Mucosa of gallbladder (tissue), 1 donor: ENCODE results near the gene MPND. TPM values are rescaled to one million over a fixed set of nuclear protein-coding genes. Genes with fewer than 3 reads are reported as not detected.

ENCODE experiments used
- DNase-seq: peaks from one replicate; pipeline ENCODE4 v3.0.0-alpha.2; 2020; ENCODE audit warnings: low spot score
- total RNA-seq: library from RNA; stranded (reverse); gene quantifications from one replicate; pipeline ENCODE4 v1.2.1, GENCODE V29; 2021
- donor health status: DM: no; HTN: no; CAD: no.

The MPND gene
- total RNA-seq, 1 donor from 2014 or later: 26.1 TPM

- DNase-seq: no peak
These were observed 58.4 kb downstream of the MPND start for GRCh38 chr19:4401769-4402170.

GRCh38 chr19:4402171-4403004, 59.0 kb downstream of the MPND start, which contains the start of gene CHAF1A:
CHAF1A (plus strand) TSS chr19:4402640; CDS start chr19:4402763, 123 bp downstream.
- peak; percentile 100 for DNase-seq

DNA sequence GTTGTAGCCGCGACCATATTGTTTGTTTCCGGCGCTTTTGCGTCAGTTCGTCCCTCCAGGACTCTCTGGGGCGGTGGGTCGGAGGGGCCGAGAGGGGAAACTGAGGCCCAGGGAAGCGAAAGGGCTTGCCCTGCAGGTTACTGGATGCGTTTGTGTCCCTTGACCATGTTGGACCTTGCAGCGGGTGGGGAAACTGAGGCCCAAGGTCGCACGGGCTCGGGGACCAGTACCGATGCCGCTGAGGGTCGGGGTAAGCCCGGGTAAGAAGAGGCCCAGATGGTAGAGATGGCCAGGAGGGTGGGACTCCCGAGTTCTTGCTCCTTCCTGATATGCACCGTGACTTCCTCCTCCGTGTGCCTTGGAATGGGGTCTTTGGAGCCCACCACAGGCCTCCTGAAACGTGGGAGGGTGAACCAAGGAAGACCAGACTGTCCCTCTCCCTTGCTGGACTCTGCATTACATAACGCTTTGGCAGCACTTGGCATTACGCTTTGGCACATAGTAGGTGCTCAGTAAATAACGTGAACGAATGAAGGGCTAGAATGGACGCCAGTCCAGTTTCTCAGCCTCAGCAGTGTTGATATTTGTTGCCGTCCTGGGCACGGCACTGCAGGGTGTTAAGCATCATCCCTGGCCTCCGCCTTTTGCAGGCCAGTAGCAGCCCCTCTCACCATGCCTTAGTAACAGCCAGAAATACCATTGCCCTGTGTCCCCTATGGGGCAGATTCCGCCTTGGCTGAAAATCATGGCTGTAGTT, 59.8 kb downstream of the MPND start:
- DNase-seq: no peak

- DNase-seq: no peak
These were observed 62.6 kb downstream of the MPND start for GRCh38 chr19:4405977-4406376.

- DNase-seq: no peak
These were observed 63.3 kb downstream of the MPND start for GRCh38 chr19:4406626-4407025.

GRCh38 chr19:4409123-4409933, 66.0 kb downstream of the MPND start:
- no peak for DNase-seq

Other genes starting within 250 kb of the MPND start
- 139 TPM for gene MAP2K2, start 219.4 kb upstream of the MPND start, total RNA-seq
- gene CREB3L3, start 189.9 kb upstream of the MPND start, total RNA-seq: 0.55 TPM
- gene SIRT6, start 161.0 kb upstream of the MPND start, total RNA-seq: 28.3 TPM
- 3.4 TPM for gene ANKRD24, start 160.9 kb upstream of the MPND start, total RNA-seq
- 5.6 TPM for gene EBI3, start 114.0 kb upstream of the MPND start, total RNA-seq
- gene YJU2, start 96.5 kb upstream of the MPND start, total RNA-seq: 19.5 TPM
- not detected for gene SHD, start 64.3 kb upstream of the MPND start, total RNA-seq
- 0.98 TPM for gene TMIGD2, start 41.2 kb upstream of the MPND start, total RNA-seq
- 1.3 TPM for gene FSD1, start 39.0 kb upstream of the MPND start, total RNA-seq
- 37.8 TPM for gene STAP2, start 4.7 kb upstream of the MPND start, total RNA-seq
- 56.9 TPM for gene SH3GL1, start 57.0 kb downstream of the MPND start, total RNA-seq
- 8.3 TPM for gene CHAF1A, start 59.1 kb downstream of the MPND start, total RNA-seq
- 134 TPM for gene UBXN6, start 114.2 kb downstream of the MPND start, total RNA-seq
- gene HDGFL2, start 128.7 kb downstream of the MPND start, total RNA-seq: 54.4 TPM
- gene PLIN4, start 174.9 kb downstream of the MPND start, total RNA-seq: 36.4 TPM
- 13.6 TPM for gene PLIN5, start 191.7 kb downstream of the MPND start, total RNA-seq
- 16.2 TPM for gene LRG1, start 196.5 kb downstream of the MPND start, total RNA-seq
- gene SEMA6B, start 216.1 kb downstream of the MPND start, total RNA-seq: 5.0 TPM